NCI-H187 treated with DMSO at 0.1 percent for 48 hours (cell line): Measurements from ENCODE around the gene ADCY7.

Experiments used
- DNase-seq: peaks from one replicate; lab custom pipeline; 2025; lab: John Stamatoyannopoulos, UW

ADCY7 gene

GRCh38 chr16:50248845-50249244 lies 17.5 kb upstream of the ADCY7 start:
- no peak for DNase-seq

DNA sequence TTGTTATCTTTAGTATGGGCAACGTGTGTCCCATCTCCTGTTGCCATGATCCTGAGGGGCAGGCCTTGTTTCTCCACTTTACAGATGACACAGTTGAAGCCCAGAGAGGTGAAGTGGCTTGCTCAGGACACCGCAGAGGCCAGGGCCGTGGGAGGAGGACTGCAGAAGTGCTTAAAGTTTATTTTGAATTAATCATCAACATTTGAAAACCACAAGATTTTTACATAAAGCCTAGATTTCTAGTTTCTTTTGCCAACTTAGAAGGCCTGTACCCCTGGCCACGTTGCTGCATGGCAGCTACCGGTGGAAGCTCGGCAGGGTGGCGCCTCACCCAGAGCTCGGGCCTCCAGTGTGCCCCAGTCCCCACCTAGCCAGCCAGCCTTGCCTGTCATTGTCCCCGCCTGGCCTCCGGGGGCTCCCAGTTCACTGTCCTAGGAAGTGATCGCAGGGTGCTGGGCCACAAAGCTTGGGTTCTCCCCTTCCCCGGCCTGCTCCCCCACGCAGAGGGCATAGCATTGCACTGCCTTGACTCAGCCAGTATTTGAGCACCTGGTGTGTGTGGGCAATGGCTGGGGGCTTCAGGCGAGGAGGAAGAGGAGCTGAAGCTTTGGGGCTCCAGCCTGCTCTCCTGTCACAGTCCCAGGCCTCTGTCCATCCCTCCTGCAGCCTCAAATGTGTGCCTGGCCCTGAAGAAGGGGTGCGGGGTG lies 14.8 kb upstream of the ADCY7 start:
- DNase-seq: no peak

DNA sequence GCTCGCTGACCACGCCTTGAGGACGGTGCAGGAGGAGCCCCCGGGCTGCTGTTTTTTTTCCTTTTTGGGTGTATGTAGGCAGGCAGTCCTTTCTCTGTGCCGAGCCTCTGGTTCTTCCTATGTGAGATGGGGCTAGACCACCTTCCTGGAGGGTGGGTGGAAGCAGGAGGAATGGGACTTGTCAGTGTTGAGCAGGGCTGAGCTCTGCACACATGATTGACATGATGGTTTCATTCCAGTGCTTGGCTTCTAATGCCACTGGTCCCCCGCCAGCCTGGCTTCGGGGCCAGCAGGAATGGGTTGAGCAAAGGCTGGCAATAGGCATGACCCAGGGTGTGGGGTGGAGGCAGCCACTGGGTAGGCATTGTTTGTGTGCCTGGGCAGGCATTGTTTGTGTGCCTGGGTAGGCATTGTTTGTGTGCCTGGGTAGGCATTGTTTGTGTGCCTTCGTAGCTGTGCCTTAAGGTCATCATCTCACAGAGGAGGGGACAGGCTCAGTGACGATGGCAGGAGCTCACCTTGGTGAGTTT lies 14.2 kb upstream of the ADCY7 start:
- no peak for DNase-seq

DNA sequence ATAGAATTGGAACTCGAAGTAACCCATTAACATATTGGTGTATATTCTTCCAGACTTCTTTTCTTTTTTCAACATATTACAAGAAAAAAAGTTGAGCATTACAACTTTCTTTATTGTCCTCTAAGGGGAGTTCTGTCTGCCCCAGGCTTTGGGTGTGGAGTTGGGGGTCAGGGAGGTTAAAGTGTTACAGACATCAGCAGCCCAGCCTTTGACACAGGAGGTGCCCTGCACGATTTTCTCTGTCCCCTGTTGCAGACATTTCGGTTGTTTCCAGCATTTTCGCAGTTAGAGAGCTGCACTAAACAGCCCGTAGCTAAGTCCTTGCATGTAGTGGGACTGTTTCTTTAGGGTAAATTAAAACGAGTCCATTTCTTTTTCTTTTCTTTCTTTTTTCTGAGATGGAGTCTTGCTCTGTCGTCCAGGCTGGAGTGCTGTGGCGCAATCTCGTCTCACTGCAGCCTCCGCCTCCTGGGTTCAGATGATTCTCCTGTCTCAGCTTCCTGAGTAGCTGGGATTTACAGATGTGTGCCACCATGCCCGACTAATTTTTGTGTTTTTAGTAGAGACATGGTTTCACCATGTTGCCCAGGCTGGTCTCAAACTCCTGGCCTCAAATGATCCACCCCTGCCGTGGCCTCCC lies 13.4 kb upstream of the ADCY7 start:
- no peak for DNase-seq

DNA sequence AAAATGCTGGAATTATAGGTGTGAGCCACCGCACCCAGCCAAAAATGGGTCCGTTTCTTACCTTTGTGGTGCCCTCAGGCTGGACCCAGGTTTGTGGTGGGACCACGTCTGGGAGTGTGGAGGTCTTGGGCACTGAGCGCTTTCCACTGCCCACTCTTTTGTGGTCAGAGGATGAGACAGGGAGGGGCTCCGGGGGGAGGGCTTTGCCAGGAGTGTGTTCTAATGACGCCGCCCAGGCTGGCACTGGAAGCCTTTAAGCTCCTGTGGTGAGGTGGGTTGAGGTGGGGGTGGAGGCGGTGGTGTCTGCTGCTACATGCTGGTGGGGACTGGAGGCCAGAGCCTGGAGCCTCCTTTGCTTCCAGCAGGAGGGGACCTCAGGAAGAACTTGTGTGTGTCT lies 12.8 kb upstream of the ADCY7 start:
- no peak for DNase-seq

DNA sequence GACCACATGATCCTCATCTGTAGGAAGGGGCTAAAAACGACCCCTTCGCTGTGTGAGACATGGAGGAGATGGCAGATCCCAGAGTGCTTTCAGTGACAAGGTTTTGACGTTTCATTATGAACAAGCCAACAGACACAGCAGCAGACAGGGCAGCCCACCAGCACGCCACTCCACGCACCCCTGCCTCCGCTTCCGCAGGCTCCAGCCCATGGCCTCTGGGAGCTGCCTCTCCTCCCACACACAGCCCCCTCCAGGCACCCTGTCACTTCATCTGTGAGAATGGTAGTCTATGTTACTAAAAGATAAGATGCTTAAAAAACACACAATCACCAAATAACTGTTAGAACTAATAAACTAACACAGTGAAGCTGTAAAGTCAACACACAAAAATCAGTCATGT lies 12.3 kb upstream of the ADCY7 start:
- no peak for DNase-seq

GRCh38 chr16:50255538-50255937 lies 10.8 kb upstream of the ADCY7 start:
- no peak for DNase-seq

DNA sequence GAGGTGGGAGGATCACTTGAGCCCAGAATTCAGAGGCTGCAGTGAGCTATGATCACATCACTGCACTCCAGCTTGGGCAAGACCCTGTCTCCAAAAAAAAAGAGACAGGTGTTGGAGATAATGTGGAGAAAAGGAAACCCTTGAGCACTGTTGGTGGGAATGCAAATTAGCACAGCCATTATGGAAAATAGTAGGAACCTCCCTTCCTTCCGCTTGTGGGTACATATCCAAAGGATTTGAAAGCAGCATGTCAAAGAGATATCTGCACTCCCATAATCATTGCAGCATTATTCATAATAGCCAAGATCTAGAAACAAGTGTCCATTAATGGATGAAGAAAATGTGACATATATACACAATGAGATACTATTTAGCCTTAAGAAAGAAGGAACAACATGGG lies 9.7 kb upstream of the ADCY7 start:
- DNase-seq: no peak

- DNase-seq: no peak
Observed at GRCh38 chr16:50257876-50258275, 8.5 kb upstream of the ADCY7 start.

DNA sequence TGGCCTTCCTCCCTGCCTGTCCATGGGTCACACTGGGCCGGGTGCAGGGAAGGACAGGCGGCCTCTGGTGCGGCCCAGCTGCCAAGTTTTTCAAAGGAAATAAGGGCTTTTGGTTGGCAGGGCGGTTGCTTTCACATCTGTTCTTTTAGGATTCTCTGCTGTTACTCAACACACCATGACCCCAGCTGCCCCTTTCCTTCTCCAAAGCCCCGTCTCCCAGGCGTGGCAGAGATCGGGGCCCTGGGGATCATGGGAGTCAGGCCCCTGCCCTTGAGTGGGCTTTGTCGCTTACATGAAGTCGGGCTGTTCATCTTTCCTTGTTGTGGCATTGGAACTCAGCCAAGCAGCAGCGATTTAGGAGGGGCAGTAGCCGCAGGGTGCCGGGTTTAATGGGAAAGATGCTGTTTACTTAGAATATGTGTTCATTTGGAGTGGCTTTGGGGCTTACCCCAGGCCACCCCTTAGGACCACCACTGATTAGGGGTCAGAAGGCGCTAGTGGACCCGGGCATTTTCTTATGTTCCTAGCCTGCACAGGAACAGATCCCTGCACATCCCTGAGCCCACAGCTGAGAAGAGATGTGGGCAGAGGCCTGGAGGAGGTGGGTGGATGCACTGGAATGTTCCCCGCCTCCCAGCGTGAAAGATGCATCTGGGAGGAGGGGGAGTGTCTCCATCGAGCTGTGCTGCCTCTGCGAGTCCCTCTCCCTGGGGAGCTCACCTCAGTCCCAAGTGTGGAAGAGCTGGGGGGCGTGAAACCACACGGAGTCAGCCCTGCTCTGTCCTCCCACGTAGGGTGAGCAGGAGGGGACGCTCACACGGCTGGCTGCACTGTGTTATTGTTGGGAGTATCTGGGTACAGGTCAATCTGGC lies 6.8 kb upstream of the ADCY7 start:
- no peak for DNase-seq

- DNase-seq: no peak
Observed at GRCh38 chr16:50260206-50261159, 5.9 kb upstream of the ADCY7 start.

DNA sequence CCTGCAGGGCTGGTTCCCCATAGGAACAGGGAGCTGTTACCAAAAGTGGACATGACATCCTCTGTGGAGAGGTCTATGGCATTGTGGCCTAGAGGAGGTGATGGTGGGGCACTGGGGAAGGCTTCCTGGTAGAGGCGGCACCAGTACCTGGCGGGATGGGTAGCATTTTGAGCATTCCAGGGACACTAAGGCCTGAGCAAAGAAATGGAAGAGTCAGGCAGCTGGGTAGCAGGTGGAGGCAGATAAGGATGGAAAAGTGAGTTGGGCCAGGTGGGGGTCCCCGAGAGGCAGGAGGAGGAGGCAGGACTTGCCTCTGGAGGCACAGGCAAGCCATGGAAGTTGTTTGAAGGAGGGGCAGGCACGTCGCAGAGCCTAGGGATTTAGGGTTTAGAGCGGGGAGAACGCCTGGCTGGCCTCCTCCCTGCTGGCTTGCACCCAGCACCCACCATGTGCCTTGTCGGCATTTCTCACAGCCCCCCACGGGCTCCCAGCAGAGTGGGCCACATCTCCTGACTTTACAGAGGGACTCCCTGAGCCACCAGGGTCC lies 5.1 kb upstream of the ADCY7 start:
- DNase-seq: no peak

DNA sequence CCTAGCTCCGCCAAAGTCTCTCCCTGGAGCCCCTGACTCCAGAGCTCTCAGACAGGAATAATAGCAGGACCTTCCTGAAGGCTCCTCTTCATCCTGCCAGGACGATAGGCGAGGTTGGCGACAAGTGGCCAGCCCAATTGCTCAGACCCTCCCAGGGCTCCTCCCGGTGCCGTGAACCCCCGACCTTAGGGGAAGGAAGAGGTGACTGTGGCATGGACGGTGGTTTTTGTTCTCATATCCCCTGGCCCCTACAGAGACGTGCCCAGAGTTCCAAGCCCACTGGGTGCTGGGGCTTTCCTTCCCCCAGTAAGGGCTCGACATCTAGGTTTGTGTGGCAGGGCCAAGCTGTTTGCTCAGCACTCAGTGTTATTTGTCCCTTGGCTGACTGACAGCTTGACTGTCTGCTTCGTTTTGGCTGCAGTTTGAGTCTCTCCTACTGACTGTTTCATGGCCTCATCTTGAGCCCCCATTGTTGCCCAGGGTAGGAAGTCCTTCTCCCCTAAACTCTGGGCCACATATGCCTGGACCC lies 4.6 kb upstream of the ADCY7 start:
- no peak for DNase-seq

DNA sequence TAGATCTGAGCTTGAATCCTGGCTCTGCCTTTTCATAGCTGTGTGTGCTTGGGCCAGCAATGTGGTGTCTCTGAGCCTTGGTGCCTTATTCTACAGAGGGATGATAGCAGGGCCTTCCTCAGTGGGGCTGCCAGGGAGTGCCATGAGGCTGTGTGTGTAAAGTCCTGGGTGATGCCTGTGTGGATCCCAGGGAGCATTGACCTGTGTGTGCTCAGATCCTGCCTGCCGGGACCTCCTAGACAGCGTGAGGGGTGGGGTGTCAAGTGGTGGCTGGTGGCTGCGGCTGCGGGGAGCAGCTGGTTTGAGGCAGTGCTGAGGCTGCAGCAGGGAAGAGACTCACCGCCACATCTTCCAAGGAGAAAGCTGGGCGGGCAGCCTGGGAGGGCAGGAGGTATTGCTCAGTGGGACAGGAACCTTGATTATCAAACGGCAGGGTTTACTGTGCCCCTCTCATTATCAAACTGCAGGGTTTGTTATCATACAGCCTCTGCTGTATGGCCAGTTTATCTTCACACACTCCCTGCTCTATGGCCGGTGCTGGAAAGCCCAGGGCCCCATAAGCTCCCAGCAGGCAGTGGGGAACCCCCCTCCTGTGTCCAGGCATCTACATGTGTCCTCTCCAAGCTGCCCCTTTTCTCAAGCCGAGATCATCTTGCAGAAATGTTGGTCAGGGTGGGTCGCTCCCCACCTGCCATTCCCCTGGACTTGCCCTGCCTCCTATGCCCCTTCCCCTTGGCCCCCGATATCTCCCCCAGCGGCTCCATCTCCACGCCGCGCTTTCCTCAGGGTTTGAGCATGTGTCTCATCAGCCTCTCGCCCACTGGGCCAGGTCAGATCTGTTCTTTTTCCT lies 3.1 kb upstream of the ADCY7 start:
- no peak for DNase-seq

DNA sequence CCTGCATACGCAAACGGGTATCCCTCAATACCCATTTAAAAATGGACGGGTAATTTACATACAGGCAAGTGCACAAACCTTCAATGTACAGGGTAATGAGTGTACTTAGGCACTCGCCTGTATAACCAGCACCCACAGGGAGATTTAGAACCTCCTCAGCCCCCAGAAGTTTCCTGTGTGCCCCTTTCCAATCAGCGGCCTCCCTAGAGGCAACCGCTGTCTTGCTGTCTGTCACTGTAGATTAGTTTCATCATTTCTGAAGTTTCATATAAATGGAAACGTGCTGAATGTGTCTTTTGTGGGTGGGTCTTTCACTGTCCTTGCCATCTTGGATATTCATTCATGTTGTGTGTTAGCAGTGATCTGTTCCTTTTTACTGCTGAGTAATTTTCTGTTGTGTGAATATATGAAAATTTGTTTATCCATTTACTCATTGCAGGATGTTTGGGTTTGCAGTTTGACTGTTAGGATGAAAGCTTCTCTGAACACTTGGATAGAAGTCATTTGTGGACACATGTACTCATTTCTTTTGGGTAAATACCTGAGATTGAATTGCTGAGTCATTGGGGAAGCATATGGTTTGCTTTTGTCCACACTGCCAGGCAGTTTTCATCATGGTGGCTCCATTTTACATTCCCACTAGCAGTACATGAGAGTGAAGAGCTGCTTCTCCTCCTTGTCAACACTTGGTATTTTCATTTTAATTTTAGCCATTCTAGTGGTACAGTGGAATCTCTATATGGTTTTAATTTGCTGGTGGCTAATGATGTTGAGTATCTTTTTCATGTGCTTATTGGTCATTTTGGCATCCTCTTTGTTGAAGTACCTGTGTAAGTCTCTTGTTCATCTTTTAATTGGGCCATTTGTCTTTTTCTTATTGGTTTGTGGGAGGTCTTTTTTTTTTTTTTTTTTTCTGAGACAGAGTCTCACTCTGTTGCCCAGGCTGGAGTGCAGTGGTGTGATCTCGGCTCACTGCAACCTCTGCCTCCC lies 2.1 kb upstream of the ADCY7 start:
- DNase-seq: no peak

DNA sequence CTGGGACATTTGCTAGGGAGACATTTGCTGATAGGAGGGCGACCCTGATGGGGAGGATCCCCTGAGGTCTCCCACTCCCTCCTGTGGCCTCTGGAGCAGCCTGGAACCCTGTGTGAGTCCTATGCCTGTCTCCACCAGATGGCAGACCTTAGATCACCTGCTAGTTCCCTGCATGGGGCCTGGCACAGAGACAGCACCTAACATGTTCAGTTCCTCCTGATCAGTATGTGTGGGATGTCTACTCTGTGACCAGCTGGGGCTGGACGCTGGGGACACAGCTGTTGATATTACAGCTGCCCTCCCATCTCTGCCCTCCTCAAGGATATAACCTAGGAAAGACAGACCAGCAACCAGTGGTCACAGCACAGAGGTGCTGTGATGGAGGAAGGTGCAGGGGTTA lies 1.1 kb upstream of the ADCY7 start:
- no peak for DNase-seq

- no peak for DNase-seq
Observed at GRCh38 chr16:50265716-50266336, 525 bp upstream of the ADCY7 start.

DNA sequence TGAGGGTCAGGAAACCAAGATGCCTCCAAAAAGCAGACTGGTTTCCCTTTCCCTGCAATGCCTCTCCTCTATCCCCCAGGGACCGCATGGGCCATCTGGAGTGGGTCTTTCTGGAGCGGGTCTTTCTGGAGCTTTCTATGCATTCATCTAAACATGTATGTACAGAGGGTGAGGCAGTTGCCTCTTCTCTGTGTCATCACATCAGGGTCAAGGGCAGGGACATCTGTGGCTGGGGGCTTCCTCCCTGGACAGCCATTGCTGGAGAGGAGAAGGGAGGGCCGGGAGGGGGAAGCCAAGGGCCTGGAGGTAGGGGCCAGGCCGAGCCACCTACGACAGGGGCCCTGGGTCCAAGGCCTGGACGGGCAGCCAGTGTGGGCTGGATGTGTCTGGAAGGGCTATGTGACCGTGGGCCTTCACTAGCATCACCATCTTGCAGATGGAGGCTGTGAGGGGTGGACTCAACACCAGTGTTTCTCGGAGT lies 840 bp downstream of the ADCY7 start:
- no peak for DNase-seq
